Panc1 (cell line): ENCODE results near the gene DNAAF3. TPM values are rescaled to one million over a fixed set of nuclear protein-coding genes. Genes with fewer than 3 reads are reported as not detected.
"Not testable (repeated sequence)": the region's sequence is repeated elsewhere in the genome, so short reads cannot be mapped to it uniquely, and the experiment has no call there.

ENCODE experiments used
- ATAC-seq: fragments of 200-7000 bp; cut with Tn5 transposase; 2 replicates; pipeline ENCODE4 v1.9.1; 2020; ENCODE audit warnings: mild to moderate bottlenecking, moderate library complexity
- BruUV-seq: library from RNA; stranded (reverse); fragments of 400-500 nt; replicated peaks from 2 replicates; lab custom pipeline; 2021; lab: Mats Ljungman, UMichigan
- CTCF ChIA-PET: fragments of 300-600 bp; sonication (Branson Sonifier 250); formaldehyde crosslinking; loops from one replicate; lab custom pipeline; 2022; ENCODE audit warnings: antibody characterized with exemption; lab: Charles Lee
- POLR2A ChIA-PET: fragments of 300-600 bp; sonication (Branson Sonifier 250); formaldehyde crosslinking; loops from one replicate; lab custom pipeline; 2022; ENCODE audit warnings: antibody characterized with exemption; lab: Charles Lee
- DNase-seq: peaks from one replicate; pipeline ENCODE4 v3.0.0-alpha.2; 2010; ENCODE audit warnings: low read depth, low spot score
- H3K27ac ChIP-seq: 2 replicates; pipeline ENCODE4 v1.5.1; 2011; ENCODE audit warnings: mild to moderate bottlenecking, low read length, inconsistent platforms
- H3K27me3 ChIP-seq: fragments of 200-500 bp; sonication (Bioruptor generic); 2 replicates; pipeline ENCODE4 v1.6.0; 2014; ENCODE audit warnings: low read length, inconsistent platforms; ENCODE audit not compliant: control insufficient read depth, insufficient read depth
- H3K36me3 ChIP-seq: fragments of 200-500 bp; sonication (Bioruptor generic); 2 replicates; pipeline ENCODE4 v1.5.1; 2014; ENCODE audit warnings: inconsistent platforms, mild to moderate bottlenecking, low read length, moderate library complexity; ENCODE audit not compliant: control insufficient read depth, insufficient read depth
- H3K4me1 ChIP-seq: 2 replicates; pipeline ENCODE4 v1.5.1; 2011; ENCODE audit warnings: inconsistent platforms, mild to moderate bottlenecking, low read length, moderate library complexity; ENCODE audit not compliant: control insufficient read depth, insufficient read depth
- H3K4me3 ChIP-seq, 2 experiments: 2 replicates each; pipeline ENCODE4 v1.5.1; 2011 to 2012; ENCODE audit warnings: low read depth in 2 of 2, low read length in 2 of 2, mild to moderate bottlenecking in 2 of 2, inconsistent platforms in 1 of 2, moderate library complexity in 1 of 2
- H3K9me3 ChIP-seq: fragments of 200-500 bp; sonication (Bioruptor generic); 2 replicates; pipeline ENCODE4 v1.5.1; 2014; ENCODE audit warnings: low read depth, mild to moderate bottlenecking, inconsistent platforms, low read length, moderate library complexity; ENCODE audit not compliant: control insufficient read depth, insufficient read depth
- POLR2AphosphoS5 ChIP-seq: IDR thresholded peaks from 2 replicates; pipeline ENCODE4 v1.6.1; 2012; ENCODE audit warnings: mild to moderate bottlenecking, low read depth, low read length, moderate library complexity
- SIN3A ChIP-seq: IDR thresholded peaks from 2 replicates; pipeline ENCODE4 v1.6.1; 2012; ENCODE audit warnings: low read depth, mild to moderate bottlenecking, low read length, moderate library complexity, borderline replicate concordance; ENCODE audit not compliant: insufficient read depth
- TCF7L2 ChIP-seq: IDR thresholded peaks from 2 replicates; pipeline ENCODE4 v1.6.1; 2011; ENCODE audit warnings: mild to moderate bottlenecking, low read depth, low read length, inconsistent platforms
- in situ Hi-C: cut with HindIII; loops from 2 replicates; pipeline ENCODE4 v1.10.0; 2016; ENCODE audit warnings: low sequenced_read_pairs, low pct_unique_long_range_greater_than_20kb
- intact Hi-C: fragments of 100-400 bp; cut with micrococcal nuclease; formaldehyde crosslinking; loops from one replicate; pipeline ENCODE4 v1.10.0; 2022; ENCODE audit not compliant: unreplicated experiment
- total RNA-seq: library from RNA; stranded (reverse); gene quantifications from one replicate; pipeline ENCODE4 v1.2.1, GENCODE V29; 2021; ENCODE audit not compliant: unreplicated experiment
- TF ChIP-seq, protein P1 (sequence below), 2 experiments: IDR thresholded peaks; 2 replicates each; pipeline ENCODE4 v1.6.1; 2011 to 2012; ENCODE audit warnings: low read depth in 2 of 2, control low read depth in 1 of 2, low read length in 1 of 2, mild to moderate bottlenecking in 1 of 2, moderate library complexity in 1 of 2; ENCODE audit not compliant: insufficient read depth in 1 of 2
- TF ChIP-seq, protein P2 (sequence below): fragments of 450-650 bp; IDR thresholded peaks from 2 replicates; pipeline ENCODE4 v1.5.1; 2017; ENCODE audit warnings: mild to moderate bottlenecking

The DNAAF3 gene
- total RNA-seq, 1 experiment from 2014 or later: 12.4 TPM

DNA sequence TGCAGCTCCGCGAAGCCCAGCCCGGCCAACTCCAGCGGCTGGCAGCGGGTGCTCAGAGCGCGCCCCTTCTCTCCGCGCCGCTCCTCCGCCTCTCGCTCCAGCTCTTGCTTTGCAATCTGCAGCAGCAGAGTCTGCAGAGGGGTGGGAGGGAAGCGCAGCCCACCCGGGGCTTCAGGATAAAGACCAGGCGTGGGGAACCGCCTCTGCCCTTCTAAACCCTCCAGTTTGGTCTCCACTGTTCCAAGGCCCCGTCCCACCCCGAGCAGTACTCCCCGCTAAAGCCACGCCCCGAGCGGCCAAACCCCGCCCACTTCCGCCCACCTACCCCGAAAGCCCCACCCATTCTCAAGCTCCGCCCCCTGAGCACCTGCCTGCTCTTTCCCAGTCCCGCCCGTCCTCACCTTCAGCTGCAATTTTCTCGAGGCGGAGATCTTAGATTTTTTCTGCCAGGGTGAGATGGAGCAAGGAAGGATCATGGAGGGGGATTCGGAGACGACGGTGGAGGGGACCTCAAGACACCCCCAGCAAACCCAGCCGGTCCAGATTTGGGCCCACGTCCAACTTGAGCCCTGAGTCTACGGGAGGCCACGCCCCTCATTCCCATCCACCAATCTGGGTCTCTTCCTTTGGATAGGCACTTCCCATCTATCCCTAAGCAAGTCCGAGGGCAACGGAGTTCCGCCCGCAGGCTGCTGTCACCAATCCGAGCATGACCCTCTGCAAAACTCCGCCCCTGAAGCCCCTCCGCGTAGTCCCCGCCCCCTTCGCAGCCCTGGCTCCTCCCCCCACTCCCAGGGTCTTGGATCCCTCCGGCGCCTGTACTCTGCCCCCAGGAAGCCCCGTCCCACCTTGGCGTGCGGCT is 10.0 kb downstream of the DNAAF3 start:
- no peaks in the 10 kb centered on the region for H3K36me3 ChIP-seq
- BruUV-seq: no TSS peak
- CTCF ChIA-PET: interaction anchor here (0.6 to 1.3 kb wide), 7 partner anchors 10 to 1243 kb away, joined by 3 to 6 read pairs (median 5); no protein-coding TSS in a partner anchor
- peaks cover 8% of the 10 kb centered on the region; the same call in 1 of the 2 replicates for H3K4me1 ChIP-seq
- H3K27me3 ChIP-seq: no peaks in the 10 kb centered on the region
- H3K9me3 ChIP-seq: no peaks in the 10 kb centered on the region
- in situ Hi-C loops (no loop called here), intact Hi-C loops (no loop called here)
- TF ChIP-seq POLR2AphosphoS5 (no peak), SIN3A (no peak), TCF7L2 (no peak)
- TF ChIP-seq, protein P1, sequence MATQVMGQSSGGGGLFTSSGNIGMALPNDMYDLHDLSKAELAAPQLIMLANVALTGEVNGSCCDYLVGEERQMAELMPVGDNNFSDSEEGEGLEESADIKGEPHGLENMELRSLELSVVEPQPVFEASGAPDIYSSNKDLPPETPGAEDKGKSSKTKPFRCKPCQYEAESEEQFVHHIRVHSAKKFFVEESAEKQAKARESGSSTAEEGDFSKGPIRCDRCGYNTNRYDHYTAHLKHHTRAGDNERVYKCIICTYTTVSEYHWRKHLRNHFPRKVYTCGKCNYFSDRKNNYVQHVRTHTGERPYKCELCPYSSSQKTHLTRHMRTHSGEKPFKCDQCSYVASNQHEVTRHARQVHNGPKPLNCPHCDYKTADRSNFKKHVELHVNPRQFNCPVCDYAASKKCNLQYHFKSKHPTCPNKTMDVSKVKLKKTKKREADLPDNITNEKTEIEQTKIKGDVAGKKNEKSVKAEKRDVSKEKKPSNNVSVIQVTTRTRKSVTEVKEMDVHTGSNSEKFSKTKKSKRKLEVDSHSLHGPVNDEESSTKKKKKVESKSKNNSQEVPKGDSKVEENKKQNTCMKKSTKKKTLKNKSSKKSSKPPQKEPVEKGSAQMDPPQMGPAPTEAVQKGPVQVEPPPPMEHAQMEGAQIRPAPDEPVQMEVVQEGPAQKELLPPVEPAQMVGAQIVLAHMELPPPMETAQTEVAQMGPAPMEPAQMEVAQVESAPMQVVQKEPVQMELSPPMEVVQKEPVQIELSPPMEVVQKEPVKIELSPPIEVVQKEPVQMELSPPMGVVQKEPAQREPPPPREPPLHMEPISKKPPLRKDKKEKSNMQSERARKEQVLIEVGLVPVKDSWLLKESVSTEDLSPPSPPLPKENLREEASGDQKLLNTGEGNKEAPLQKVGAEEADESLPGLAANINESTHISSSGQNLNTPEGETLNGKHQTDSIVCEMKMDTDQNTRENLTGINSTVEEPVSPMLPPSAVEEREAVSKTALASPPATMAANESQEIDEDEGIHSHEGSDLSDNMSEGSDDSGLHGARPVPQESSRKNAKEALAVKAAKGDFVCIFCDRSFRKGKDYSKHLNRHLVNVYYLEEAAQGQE (IDR thresholded peaks at IDR 0.05; ENCODE audit: insufficient read depth in 1 of 2, low read depth in 2 of 2, low read length in 1 of 2): no peak
- TF ChIP-seq, protein P2, sequence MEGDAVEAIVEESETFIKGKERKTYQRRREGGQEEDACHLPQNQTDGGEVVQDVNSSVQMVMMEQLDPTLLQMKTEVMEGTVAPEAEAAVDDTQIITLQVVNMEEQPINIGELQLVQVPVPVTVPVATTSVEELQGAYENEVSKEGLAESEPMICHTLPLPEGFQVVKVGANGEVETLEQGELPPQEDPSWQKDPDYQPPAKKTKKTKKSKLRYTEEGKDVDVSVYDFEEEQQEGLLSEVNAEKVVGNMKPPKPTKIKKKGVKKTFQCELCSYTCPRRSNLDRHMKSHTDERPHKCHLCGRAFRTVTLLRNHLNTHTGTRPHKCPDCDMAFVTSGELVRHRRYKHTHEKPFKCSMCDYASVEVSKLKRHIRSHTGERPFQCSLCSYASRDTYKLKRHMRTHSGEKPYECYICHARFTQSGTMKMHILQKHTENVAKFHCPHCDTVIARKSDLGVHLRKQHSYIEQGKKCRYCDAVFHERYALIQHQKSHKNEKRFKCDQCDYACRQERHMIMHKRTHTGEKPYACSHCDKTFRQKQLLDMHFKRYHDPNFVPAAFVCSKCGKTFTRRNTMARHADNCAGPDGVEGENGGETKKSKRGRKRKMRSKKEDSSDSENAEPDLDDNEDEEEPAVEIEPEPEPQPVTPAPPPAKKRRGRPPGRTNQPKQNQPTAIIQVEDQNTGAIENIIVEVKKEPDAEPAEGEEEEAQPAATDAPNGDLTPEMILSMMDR: no peak
- H3K4me3 ChIP-seq: peak overlapping the region; percentile 55 to 71
- peak overlapping the region; percentile 62 for H3K27ac ChIP-seq
- peak; percentile 54 for DNase-seq
- POLR2A ChIA-PET: interaction anchor here (0.5 to 0.6 kb wide), 6 partner anchors 9 to 327 kb away, joined by 3 to 6 read pairs (median 3); no protein-coding TSS in a partner anchor
- ATAC-seq: peak; percentile 85

DNA sequence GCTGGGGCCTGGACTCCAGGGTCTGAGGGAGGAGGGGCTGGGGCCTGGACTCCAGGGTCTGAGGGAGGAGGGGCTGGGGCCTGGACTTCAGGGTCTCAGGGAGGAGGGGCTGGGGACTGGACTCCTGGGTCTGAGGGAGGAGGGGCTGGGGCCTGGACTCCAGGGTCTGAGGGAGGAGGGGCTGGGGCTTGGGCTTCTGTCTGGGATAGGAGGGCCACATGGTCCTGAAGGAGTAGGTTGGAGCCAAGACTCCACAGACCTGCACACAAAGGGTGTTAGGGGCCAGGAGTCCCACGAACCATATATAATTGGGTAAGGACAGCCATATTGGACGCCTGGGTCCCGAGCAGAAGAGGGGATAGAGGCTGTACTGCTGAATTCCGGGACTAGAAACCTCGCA is 10.6 kb downstream of the DNAAF3 start:
- H3K4me1 ChIP-seq, BruUV-seq, H3K27me3 ChIP-seq, ATAC-seq, H3K9me3 ChIP-seq, intact Hi-C loops, DNase-seq, H3K36me3 ChIP-seq, in situ Hi-C loops: not testable (repeated sequence)
- Histone ChIP-seq H3K27ac (peak overlapping the region; percentile 62), H3K4me3 (peak overlapping the region; percentile 55 to 71)
- ChIA-PET POLR2A (interaction anchor here (0.6 kb wide), 2 partner anchors 12 to 183 kb away, joined by 3 to 4 read pairs; no protein-coding TSS in a partner anchor), CTCF (interaction anchor here (0.6 to 1.3 kb wide), 4 partner anchors 10 to 1242 kb away, joined by 3 to 5 read pairs (median 4); no protein-coding TSS in a partner anchor)
